ENCODE results near the gene SCAND1.

DNA sequence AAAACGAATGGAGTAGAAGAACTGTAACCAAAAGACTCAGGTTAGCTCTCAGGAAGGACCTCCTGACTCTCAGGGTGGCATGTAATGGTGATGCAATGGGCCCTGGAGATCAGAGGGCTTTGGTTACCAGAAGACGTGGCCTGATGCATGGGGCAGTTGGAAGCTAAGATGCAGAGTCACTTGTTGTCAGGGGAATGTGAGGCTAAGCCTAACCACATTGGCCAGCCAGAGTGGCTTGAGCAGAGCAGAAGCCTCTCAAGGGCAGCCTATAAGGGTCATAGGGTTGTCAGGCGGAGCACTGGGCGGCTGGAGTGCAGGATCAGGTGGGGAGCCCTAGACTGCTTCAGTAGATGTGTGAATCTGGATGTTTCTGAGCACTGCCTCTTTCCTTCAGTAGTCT lies 20.0 kb upstream of the SCAND1 start:
- TF ChIP-seq REST (IDR thresholded peaks at IDR 0.05) (no peak), CTCF (IDR thresholded peaks at IDR 0.05) (no peak), EP300 (IDR thresholded peaks at IDR 0.05) (no peak), ZFP36 (IDR thresholded peaks at IDR 0.05; ENCODE audit: borderline replicate concordance, partially characterized antibody) (no peak), POLR2A (IDR thresholded peaks at IDR 0.05; ENCODE audit: low read length) (no peak), ZC3H11A (IDR thresholded peaks at IDR 0.05) (no peak), CEBPB (IDR thresholded peaks at IDR 0.05) (no peak), MYC (IDR thresholded peaks at IDR 0.05; ENCODE audit: borderline replicate concordance, low read length) (no peak), BHLHE40 (IDR thresholded peaks at IDR 0.05; ENCODE audit: low read depth, low read length) (no peak)
- TF ChIP-seq, protein P1, sequence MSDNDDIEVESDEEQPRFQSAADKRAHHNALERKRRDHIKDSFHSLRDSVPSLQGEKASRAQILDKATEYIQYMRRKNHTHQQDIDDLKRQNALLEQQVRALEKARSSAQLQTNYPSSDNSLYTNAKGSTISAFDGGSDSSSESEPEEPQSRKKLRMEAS (IDR thresholded peaks at IDR 0.05): no peak
- TF ChIP-seq, protein P2, sequence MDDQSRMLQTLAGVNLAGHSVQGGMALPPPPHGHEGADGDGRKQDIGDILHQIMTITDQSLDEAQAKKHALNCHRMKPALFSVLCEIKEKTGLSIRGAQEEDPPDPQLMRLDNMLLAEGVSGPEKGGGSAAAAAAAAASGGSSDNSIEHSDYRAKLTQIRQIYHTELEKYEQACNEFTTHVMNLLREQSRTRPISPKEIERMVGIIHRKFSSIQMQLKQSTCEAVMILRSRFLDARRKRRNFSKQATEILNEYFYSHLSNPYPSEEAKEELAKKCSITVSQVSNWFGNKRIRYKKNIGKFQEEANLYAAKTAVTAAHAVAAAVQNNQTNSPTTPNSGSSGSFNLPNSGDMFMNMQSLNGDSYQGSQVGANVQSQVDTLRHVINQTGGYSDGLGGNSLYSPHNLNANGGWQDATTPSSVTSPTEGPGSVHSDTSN (IDR thresholded peaks at IDR 0.05): no peak
